Right renal cortex interstitium (tissue), 3 donors: ENCODE results near the gene ZG16B. TPM values are rescaled to one million over a fixed set of nuclear protein-coding genes. Genes with fewer than 3 reads are reported as not detected.
A peak's percentile ranks its signal among the peaks of the same experiment; 100 is the strongest.

Experiments used
- DNase-seq, 3 donors: peaks; one replicate each; pipeline ENCODE4 v3.0.0-alpha.2; 2013; ENCODE audit warnings: low read depth in 3 of 3, low spot score in 2 of 3
- polyA plus RNA-seq, 3 donors: library from polyadenylated mRNA; unstranded; fragments of 120-200 nt; gene quantifications; one replicate each; pipeline ENCODE4 v1.2.1, GENCODE V29; 2013; ENCODE audit not compliant: insufficient read length in 3 of 3

ZG16B gene
- polyA plus RNA-seq, 3 donors: 0.31 to 0.60 (median 0.32) TPM

DNA sequence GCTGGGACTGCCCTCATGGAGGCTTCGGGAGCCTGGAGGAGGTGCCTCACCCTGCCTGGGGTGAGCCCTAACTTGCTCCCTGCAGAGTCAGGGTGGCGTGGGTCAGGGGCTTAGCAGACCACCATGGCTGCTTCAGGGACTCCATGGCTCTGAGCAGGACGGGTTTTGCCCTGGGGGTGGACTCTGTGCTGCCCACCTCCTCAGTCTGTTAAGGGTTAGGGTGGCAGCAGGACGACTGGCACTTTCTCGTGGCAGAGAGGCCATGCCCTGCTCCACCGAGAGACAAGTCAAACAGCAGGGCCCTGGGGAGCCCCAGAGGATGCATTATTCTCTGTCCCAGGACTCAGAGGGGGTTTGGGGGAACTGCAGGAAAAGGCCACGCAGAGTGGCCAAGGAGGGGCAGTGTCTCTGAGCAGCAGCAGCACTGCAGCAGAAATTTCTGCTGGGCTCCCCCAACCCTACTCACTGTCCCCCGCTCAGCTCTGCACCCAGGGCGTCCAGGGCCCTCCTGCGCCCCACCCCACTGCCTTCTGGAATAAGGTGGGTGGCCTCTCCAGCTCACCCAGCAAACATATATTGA lies 29.7 kb downstream of the ZG16B start:
- DNase-seq: no peak

DNA sequence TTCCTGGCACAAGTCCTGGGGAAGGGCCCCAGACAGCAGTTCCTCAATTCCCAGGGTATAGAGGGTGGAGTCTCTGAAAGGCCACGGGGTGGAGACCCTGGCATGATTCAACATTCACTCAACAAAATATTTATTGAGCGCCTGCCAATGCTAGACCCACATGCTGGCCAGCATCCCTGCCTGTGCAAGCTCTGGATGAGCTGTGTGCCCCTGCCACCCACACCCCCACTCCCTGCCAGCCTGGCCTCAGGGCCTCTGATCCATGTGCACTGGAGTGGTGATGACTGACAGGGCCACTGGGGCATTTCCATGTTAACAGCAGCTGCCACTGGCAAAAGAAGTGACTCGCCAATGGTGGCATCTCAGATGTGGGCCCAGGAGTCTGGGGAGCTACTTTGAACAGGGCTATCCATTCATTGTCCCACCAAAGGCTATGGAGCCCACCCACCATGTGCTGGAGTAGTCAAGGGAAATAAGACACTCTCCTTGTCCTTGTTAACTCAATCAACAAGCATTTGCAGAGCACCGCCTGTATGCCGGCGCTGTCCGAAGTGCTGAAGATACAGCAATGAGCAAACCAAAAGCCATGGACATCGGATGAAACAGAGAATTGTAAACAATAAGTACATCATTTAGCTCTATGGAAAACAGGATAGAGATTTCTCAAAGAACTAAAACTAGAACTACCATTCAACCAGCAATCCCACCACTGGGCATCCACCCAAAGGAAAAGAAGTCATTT lies 30.9 kb downstream of the ZG16B start:
- DNase-seq: no peak

- no peak for DNase-seq
Measured at GRCh38 chr16:2865651-2866050, 35.5 kb downstream of the ZG16B start.

DNA sequence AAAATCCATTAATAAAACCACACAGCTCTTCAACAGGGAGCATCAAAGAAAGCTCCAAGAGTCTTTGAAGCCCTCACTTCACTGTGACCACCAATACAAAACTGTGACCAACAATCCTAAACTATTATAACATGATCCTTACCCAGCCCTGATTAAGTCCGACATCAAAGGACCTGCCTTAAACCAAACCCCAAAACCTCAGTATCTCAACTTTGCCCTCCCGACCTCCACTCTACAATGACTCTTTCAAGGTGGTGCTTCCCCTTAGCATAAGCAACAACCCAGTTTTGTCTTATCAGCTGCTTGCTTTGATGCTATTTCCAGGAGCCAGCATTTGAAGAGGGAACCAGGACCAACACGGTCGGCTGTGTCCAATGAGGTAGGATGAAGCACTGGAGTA lies 36.3 kb downstream of the ZG16B start:
- no peak for DNase-seq

GRCh38 chr16:2867661-2867986 lies 37.5 kb downstream of the ZG16B start:
- no peak for DNase-seq

GRCh38 chr16:2867987-2868789 lies 38.1 kb downstream of the ZG16B start:
- DNase-seq: peak; percentile 82 to 88 (median 87)

DNA sequence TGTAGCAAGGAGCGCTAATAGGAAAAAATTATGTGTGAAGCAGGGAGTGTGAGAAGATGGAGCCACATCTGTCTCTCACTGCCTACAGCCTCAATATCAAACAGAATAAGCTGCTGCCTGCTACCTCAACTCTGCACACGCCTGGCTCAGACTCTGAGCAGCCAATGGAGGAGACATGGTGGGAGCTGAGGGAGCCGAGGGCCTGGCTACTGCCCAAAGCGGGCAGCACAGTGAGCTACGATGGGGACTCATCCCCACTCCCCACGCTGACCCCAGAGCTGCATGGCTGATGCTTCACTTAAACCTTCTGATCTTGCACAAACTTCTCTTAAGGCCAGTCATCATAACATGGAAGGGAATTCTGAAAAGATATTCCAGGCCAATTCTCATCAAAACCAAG lies 41.8 kb downstream of the ZG16B start:
- DNase-seq: no peak

DNA sequence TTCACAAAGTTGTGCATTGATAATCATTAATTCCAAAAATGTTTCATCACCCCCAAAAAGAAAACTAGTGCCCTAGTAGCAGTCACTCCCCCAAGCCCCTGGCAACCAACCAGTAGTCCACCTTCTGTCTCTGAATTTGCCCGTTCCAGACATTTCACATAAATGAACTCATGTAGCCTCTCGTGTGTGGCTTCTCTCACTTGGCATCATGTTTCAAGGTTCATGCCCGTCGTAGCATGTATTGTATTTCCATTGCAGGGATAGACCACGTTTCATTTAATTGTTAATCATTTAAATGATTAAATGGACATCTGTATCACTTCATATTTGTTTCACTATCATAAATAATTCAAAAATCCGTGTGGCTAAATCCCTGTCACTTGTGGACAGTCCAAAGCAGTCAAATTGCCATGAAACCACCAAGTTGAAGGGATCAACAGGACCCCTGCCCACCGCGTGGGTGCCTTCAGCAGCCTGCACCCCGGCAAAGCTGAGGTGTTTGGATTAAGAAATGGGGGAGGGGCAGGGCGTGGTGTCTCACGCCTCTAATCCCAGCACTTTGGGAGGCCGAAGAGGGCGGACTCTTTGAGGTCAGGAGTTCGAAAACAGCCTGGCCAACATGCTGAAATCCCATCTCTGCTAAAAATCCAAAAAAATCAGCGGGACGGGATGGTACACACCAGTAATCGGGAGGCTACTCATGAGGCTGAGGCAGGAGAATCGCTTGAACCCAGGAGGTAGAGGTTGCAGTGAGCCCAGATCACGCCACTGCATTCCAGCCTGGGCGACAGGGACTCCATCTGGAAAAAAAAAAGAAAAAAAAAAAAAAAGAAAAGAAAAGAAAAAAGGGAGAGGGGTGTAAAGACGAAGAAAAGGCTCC lies 44.2 kb downstream of the ZG16B start:
- no peak for DNase-seq

DNA sequence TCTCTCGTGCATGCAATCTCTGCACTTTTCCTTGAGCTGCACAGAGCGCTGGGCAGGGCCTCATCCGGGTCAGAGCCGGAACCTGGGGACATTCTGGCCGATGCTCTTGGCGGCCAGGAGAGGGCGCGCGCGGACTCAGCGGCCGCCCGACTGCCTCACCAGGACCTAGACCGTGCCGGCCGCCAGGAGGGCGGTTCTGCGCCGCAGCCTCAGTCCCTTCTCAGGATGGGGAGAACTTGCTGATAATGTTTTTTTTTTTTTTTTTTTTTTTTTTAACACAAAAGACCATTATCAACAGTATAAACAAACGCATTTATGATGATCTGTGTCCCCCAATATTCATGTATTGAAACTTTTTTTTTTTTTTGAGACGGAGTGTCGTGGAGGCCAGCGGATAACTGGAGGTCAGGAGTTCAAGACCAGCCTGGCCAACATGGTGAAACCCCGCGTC lies 44.8 kb downstream of the ZG16B start:
- no peak for DNase-seq

DNA sequence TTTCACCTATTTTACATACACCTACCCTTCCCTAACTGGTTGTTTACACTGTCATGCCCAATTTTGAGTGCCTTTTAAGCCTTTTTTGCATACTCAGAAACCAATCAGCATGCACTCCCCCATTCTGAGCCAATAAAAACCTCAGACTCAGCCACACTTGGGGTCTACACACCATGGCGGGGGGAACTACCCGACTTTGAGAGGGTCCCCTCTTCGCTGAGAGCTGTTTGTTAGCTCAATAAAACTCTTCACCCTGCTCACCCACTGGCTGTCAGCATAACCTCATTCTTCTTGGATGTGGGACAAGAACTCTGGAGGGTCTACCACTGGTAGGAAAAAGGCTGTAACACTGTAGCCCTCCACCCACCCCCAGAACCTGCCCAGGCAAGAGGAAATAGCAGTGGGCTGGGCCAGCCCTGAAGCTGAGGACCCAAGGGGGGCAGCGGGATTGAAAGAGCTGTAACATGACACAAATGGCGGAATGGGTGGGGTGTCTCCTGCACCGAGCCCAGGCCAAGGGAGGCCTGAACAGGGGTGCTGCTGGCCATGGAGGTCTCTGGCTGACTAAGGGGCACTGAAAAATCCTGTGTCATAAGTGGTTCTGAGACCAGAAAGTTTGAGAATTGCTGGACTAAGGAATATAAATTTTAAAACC lies 49.9 kb downstream of the ZG16B start:
- no peak for DNase-seq

Other genes with a start within 250 kb of the ZG16B start
- gene KCTD5, start 147.8 kb upstream of the ZG16B start, polyA plus RNA-seq: 10 to 100 TPM; 23.7 to 25.6 (median 24.2) TPM
- 1 to 10 TPM; 1.2 to 1.7 (median 1.2) TPM for gene PRSS27, start 110.1 kb upstream of the ZG16B start, polyA plus RNA-seq
- 100 to 1,000 TPM; 383 to 548 (median 392) TPM for gene SRRM2, start 77.7 kb upstream of the ZG16B start, polyA plus RNA-seq
- gene ELOB, start 53.0 kb upstream of the ZG16B start, polyA plus RNA-seq: 100 to 1,000 TPM; 199 to 241 (median 210) TPM
- gene PRSS33, start 42.7 kb upstream of the ZG16B start, polyA plus RNA-seq: under 1 TPM in 2 of 3 donors, not detected in 1; 0.33 to 0.61 TPM
- not detected for gene PRSS41, start 31.8 kb upstream of the ZG16B start, polyA plus RNA-seq
- under 1 TPM in 2 of 3 donors, not detected in 1; 0.19 to 0.43 TPM for gene PRSS21, start 13.1 kb upstream of the ZG16B start, polyA plus RNA-seq
- 1 to 10 TPM; 6.8 to 7.4 (median 7.0) TPM for gene PRSS22, start 27.9 kb downstream of the ZG16B start, polyA plus RNA-seq
- gene FLYWCH2, start 52.9 kb downstream of the ZG16B start, polyA plus RNA-seq: 10 to 100 TPM; 18.8 to 20.7 (median 19.4) TPM
- 10 to 100 TPM; 13.1 to 16.3 (median 14.6) TPM for gene FLYWCH1, start 81.6 kb downstream of the ZG16B start, polyA plus RNA-seq
- gene KREMEN2, start 134.0 kb downstream of the ZG16B start, polyA plus RNA-seq: 1 to 10 TPM in 2 of 3 donors, under 1 TPM in 1; 1.00 to 1.4 (median 1.1) TPM
- 1 to 10 TPM; 7.5 to 8.5 (median 8.1) TPM for gene PAQR4, start 139.0 kb downstream of the ZG16B start, polyA plus RNA-seq
- 10 to 100 TPM; 11.3 to 12.5 (median 11.4) TPM for gene PKMYT1, start 150.1 kb downstream of the ZG16B start, polyA plus RNA-seq
- 1 to 10 TPM; 2.0 to 2.8 (median 2.5) TPM for gene CLDN9, start 182.6 kb downstream of the ZG16B start, polyA plus RNA-seq
- gene CLDN6, start 187.9 kb downstream of the ZG16B start, polyA plus RNA-seq: 10 to 100 TPM; 25.8 to 38.1 (median 31.0) TPM
- 10 to 100 TPM in 2 of 3 donors, 1 to 10 TPM in 1; 8.9 to 12.9 (median 11.9) TPM for gene TNFRSF12A, start 190.1 kb downstream of the ZG16B start, polyA plus RNA-seq
- 10 to 100 TPM; 50.7 to 66.1 (median 57.1) TPM for gene HCFC1R1, start 193.6 kb downstream of the ZG16B start, polyA plus RNA-seq
- gene THOC6, start 193.7 kb downstream of the ZG16B start, polyA plus RNA-seq: 10 to 100 TPM; 27.9 to 33.3 (median 29.9) TPM
- 1 to 10 TPM; 1.1 to 2.2 (median 1.5) TPM for gene BICDL2, start 206.6 kb downstream of the ZG16B start, polyA plus RNA-seq
- under 1 TPM; 0.35 to 0.82 (median 0.79) TPM for gene MMP25, start 216.3 kb downstream of the ZG16B start, polyA plus RNA-seq
- gene IL32, start 235.3 kb downstream of the ZG16B start, polyA plus RNA-seq: 10 to 100 TPM; 28.0 to 36.8 (median 29.4) TPM